SK-N-SH treated with all-trans-retinoic acid at 6 μM for 48 hours (cell line): ENCODE data around the gene PPP1R16B.

Source experiments
- ATAC-seq: fragments of 200-7000 bp; cut with Tn5 transposase; 3 replicates; pipeline ENCODE4 v1.9.1; 2020; ENCODE audit warnings: mild to moderate bottlenecking, moderate library complexity
- CSDC2 ChIP-seq: fragments of 250-450 bp; sonication (Bioruptor Pico); IDR thresholded peaks from 2 replicates; pipeline ENCODE4 v1.5.0; 2020; ENCODE audit warnings: mild to moderate bottlenecking, moderate library complexity
- GLIS3 ChIP-seq: fragments of 250-450 bp; sonication (Bioruptor Pico); IDR thresholded peaks from 2 replicates; pipeline ENCODE4 v1.5.0; 2020; ENCODE audit warnings: mild to moderate bottlenecking, moderate library complexity
- OSR1 ChIP-seq: fragments of 250-450 bp; sonication (Bioruptor Pico); IDR thresholded peaks from 2 replicates; pipeline ENCODE4 v1.8.0; 2022; ENCODE audit warnings: moderate library complexity, mild to moderate bottlenecking, inconsistent platforms
- PATZ1 ChIP-seq: fragments of 250-450 bp; sonication (Bioruptor Pico); IDR thresholded peaks from 2 replicates; pipeline ENCODE4 v1.8.0; 2020; ENCODE audit warnings: mild to moderate bottlenecking, moderate library complexity, borderline replicate concordance
- SNAI2 ChIP-seq: fragments of 250-450 bp; sonication (Bioruptor Pico); IDR thresholded peaks from 2 replicates; pipeline ENCODE4 v1.5.0; 2020; ENCODE audit warnings: mild to moderate bottlenecking, moderate library complexity
- TOX ChIP-seq: fragments of 250-450 bp; sonication (Bioruptor Pico); IDR thresholded peaks from 2 replicates; pipeline ENCODE4 v1.8.0; 2021; ENCODE audit warnings: mild to moderate bottlenecking, moderate library complexity, borderline replicate concordance
- ZNF565 ChIP-seq: fragments of 450-650 bp; formaldehyde crosslinking; conservative IDR thresholded peaks from 2 replicates; pipeline ENCODE4 v1.5.0; 2020; ENCODE audit warnings: low read depth, mild to moderate bottlenecking, moderate library complexity
- ZNF70 ChIP-seq: fragments of 450-650 bp; formaldehyde crosslinking; IDR thresholded peaks from 2 replicates; pipeline ENCODE4 v1.5.0; 2020; ENCODE audit warnings: mild to moderate bottlenecking, moderate library complexity
- ZNF8 ChIP-seq: fragments of 450-650 bp; formaldehyde crosslinking; IDR thresholded peaks from 2 replicates; pipeline ENCODE4 v1.5.0; 2020; ENCODE audit warnings: mild to moderate bottlenecking, moderate library complexity

Gene PPP1R16B

GRCh38 chr20:38969708-38970107 is 164.2 kb downstream of the PPP1R16B start:
- no peak for TF ChIP-seq OSR1 (CRISPR knock-in tag)
- TF ChIP-seq GLIS3 (CRISPR knock-in tag) = no peak
- TF ChIP-seq ZNF565 = no peak
- no peak for TF ChIP-seq PATZ1
- no peak for TF ChIP-seq CSDC2 (CRISPR knock-in tag)
- peak; percentile 62 for ATAC-seq

GRCh38 chr20:38970302-38970701 is 164.8 kb downstream of the PPP1R16B start:
- peak; percentile 81 for ATAC-seq
- no peak for TF ChIP-seq ZNF565
- no peak for TF ChIP-seq TOX (CRISPR knock-in tag)
- no peak for TF ChIP-seq GLIS3 (CRISPR knock-in tag)
- TF ChIP-seq ZNF8 (CRISPR knock-in tag) = no peak
- TF ChIP-seq OSR1 (CRISPR knock-in tag) = no peak
- TF ChIP-seq SNAI2 (CRISPR knock-in tag) = no peak
- TF ChIP-seq ZNF70 (CRISPR knock-in tag) = no peak
